Gastrocnemius medialis (tissue), 4 donors: ENCODE results near the gene TRIM28.

Source experiments
- POLR2A ChIP-seq, 2 donors: fragments of 450-650 bp; IDR thresholded peaks; one replicate each; pipeline ENCODE4 v1.6.1; 2017; ENCODE audit warnings: antibody characterized with exemption in 2 of 2, mild to moderate bottlenecking in 2 of 2, moderate library complexity in 2 of 2
- TF ChIP-seq, protein P1 (sequence below), 5 experiments: fragments of 450-650 bp in 3 of 5; fragments of 200-600 bp in 2 of 5; sonication (generic) in 2 of 5; IDR thresholded peaks in 4 of 5; conservative IDR thresholded peaks in 1 of 5; 1 replicate in 4 of 5; 2 replicates in 1 of 5; pipeline ENCODE4 v1.5.1; 2016 to 2019; ENCODE audit warnings: antibody characterized with exemption in 5 of 5, mild to moderate bottlenecking in 3 of 5, moderate library complexity in 3 of 5

DNA sequence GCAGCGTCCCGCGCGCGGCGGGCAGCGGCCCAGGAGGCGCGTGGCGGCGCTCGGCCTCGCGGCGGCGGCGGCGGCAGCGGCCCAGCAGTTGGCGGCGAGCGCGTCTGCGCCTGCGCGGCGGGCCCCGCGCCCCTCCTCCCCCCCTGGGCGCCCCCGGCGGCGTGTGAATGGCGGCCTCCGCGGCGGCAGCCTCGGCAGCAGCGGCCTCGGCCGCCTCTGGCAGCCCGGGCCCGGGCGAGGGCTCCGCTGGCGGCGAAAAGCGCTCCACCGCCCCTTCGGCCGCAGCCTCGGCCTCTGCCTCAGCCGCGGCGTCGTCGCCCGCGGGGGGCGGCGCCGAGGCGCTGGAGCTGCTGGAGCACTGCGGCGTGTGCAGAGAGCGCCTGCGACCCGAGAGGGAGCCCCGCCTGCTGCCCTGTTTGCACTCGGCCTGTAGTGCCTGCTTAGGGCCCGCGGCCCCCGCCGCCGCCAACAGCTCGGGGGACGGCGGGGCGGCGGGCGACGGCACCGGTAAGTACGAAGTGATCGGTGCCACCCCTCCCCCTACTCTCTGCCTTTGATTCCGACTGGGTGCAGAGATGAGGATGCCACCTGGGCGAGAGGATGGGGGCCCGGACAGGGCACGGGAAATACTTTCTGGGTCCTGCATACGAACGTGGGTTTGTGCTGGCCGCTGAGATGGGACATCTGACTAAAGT is 874 bp downstream of the TRIM28 start:
- no peak for TF ChIP-seq POLR2A (IDR thresholded peaks at IDR 0.05)
- TF ChIP-seq, protein P1, sequence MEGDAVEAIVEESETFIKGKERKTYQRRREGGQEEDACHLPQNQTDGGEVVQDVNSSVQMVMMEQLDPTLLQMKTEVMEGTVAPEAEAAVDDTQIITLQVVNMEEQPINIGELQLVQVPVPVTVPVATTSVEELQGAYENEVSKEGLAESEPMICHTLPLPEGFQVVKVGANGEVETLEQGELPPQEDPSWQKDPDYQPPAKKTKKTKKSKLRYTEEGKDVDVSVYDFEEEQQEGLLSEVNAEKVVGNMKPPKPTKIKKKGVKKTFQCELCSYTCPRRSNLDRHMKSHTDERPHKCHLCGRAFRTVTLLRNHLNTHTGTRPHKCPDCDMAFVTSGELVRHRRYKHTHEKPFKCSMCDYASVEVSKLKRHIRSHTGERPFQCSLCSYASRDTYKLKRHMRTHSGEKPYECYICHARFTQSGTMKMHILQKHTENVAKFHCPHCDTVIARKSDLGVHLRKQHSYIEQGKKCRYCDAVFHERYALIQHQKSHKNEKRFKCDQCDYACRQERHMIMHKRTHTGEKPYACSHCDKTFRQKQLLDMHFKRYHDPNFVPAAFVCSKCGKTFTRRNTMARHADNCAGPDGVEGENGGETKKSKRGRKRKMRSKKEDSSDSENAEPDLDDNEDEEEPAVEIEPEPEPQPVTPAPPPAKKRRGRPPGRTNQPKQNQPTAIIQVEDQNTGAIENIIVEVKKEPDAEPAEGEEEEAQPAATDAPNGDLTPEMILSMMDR (IDR thresholded peaks at IDR 0.05 in 4 of 5, conservative IDR thresholded peaks at IDR 0.05 in 1 of 5), result peak in 1 of 5 experiments; percentile 3
